ENCODE data around the gene CNTLN.

Gene CNTLN

GRCh38 chr9:17480966-17481365, 346.1 kb downstream of the CNTLN start:
- H3K4me3 ChIP-seq (ENCODE audit: low read depth, low read length): no peak overlapping the region
- no peak for TF ChIP-seq CTCF (IDR thresholded peaks at IDR 0.05; ENCODE audit: low read depth, low read length)
- no peak for DNase-seq (ENCODE audit: low read depth, low spot score)
- in situ Hi-C loops (cut with HindIII; ENCODE audit: low sequenced_read_pairs): no loop called here

GRCh38 chr9:17481565-17481964, 346.7 kb downstream of the CNTLN start:
- DNase-seq (ENCODE audit: low read depth, low spot score): no peak
- in situ Hi-C loops (cut with HindIII; ENCODE audit: low sequenced_read_pairs): no loop called here
- H3K4me3 ChIP-seq (ENCODE audit: low read depth, low read length): no peak overlapping the region
- no peak for TF ChIP-seq CTCF (IDR thresholded peaks at IDR 0.05; ENCODE audit: low read depth, low read length)

- no peak for TF ChIP-seq CTCF (IDR thresholded peaks at IDR 0.05; ENCODE audit: low read depth, low read length)
- no peak overlapping the region for H3K4me3 ChIP-seq (ENCODE audit: low read depth, low read length)
- no peak for DNase-seq (ENCODE audit: low read depth, low spot score)
- in situ Hi-C loops (cut with HindIII; ENCODE audit: low sequenced_read_pairs): no loop called here
Measured at GRCh38 chr9:17484906-17485305, 350.1 kb downstream of the CNTLN start.

- no peak overlapping the region for H3K4me3 ChIP-seq (ENCODE audit: low read depth, low read length)
- in situ Hi-C loops (cut with HindIII; ENCODE audit: low sequenced_read_pairs): no loop called here
- no peak for TF ChIP-seq CTCF (IDR thresholded peaks at IDR 0.05; ENCODE audit: low read depth, low read length)
- DNase-seq (ENCODE audit: low read depth, low spot score): no peak
Measured at GRCh38 chr9:17486396-17486795, 351.6 kb downstream of the CNTLN start.

GRCh38 chr9:17487467-17487866, 352.6 kb downstream of the CNTLN start:
- in situ Hi-C loops (cut with HindIII; ENCODE audit: low sequenced_read_pairs): no loop called here
- no peak overlapping the region for H3K4me3 ChIP-seq (ENCODE audit: low read depth, low read length)
- no peak for TF ChIP-seq CTCF (IDR thresholded peaks at IDR 0.05; ENCODE audit: low read depth, low read length)
- no peak for DNase-seq (ENCODE audit: low read depth, low spot score)

GRCh38 chr9:17488662-17489061, 353.8 kb downstream of the CNTLN start:
- no peak for DNase-seq (ENCODE audit: low read depth, low spot score)
- in situ Hi-C loops (cut with HindIII; ENCODE audit: low sequenced_read_pairs): no loop called here
- no peak for TF ChIP-seq CTCF (IDR thresholded peaks at IDR 0.05; ENCODE audit: low read depth, low read length)
- H3K4me3 ChIP-seq (ENCODE audit: low read depth, low read length): no peak overlapping the region

- no peak overlapping the region for H3K4me3 ChIP-seq (ENCODE audit: low read depth, low read length)
- no peak for TF ChIP-seq CTCF (IDR thresholded peaks at IDR 0.05; ENCODE audit: low read depth, low read length)
- in situ Hi-C loops (cut with HindIII; ENCODE audit: low sequenced_read_pairs): no loop called here
- DNase-seq (ENCODE audit: low read depth, low spot score): no peak
Measured at GRCh38 chr9:17490110-17490509, 355.3 kb downstream of the CNTLN start.

Data from astrocyte of the spinal cord (primary cell).